ENCODE results near the gene MRPL54.
"Not testable (repeated sequence)": the region's sequence is repeated elsewhere in the genome, so short reads cannot be mapped to it uniquely, and the experiment has no call there.

The MRPL54 gene

GRCh38 chr19:3753631-3754410 lies 8.7 kb upstream of the MRPL54 start:
- H3K4me1 Mint-ChIP-seq, result no peaks in the 10 kb centered on the region
- no peaks in the 10 kb centered on the region for H3K9me3 Mint-ChIP-seq
- H3K36me3 Mint-ChIP-seq (ENCODE audit: low read depth), result peaks cover 28% of the 10 kb centered on the region
- H3K4me3 Mint-ChIP-seq, result no peak overlapping the region
- H3K27ac Mint-ChIP-seq, result no peak overlapping the region
- no peaks in the 10 kb centered on the region for H3K27me3 Mint-ChIP-seq (ENCODE audit: low read depth)
- no peak for TF ChIP-seq CTCF (IDR thresholded peaks at IDR 0.05; ENCODE audit: unreplicated experiment in 3 of 3)

- not testable (repeated sequence) for H3K4me3 Mint-ChIP-seq; H3K27me3 Mint-ChIP-seq (ENCODE audit: low read depth); H3K27ac Mint-ChIP-seq; H3K9me3 Mint-ChIP-seq
- peaks cover 21% of the 10 kb centered on the region for H3K36me3 Mint-ChIP-seq (ENCODE audit: low read depth)
- peaks cover 16% of the 10 kb centered on the region for H3K4me1 Mint-ChIP-seq
Measured at GRCh38 chr19:3757705-3758104, 4.8 kb upstream of the MRPL54 start.

- H3K4me1 Mint-ChIP-seq, result peaks cover 21% of the 10 kb centered on the region
- H3K27me3 Mint-ChIP-seq (ENCODE audit: low read depth); H3K27ac Mint-ChIP-seq; H3K9me3 Mint-ChIP-seq; H3K4me3 Mint-ChIP-seq: not testable (repeated sequence)
- peaks cover 20% of the 10 kb centered on the region for H3K36me3 Mint-ChIP-seq (ENCODE audit: low read depth)
Measured at GRCh38 chr19:3758297-3758696, 4.2 kb upstream of the MRPL54 start.

GRCh38 chr19:3759482-3760254 lies 2.8 kb upstream of the MRPL54 start:
- Mint-ChIP-seq H3K36me3 (ENCODE audit: low read depth) (peaks cover 16% of the 10 kb centered on the region), H3K4me3 (peak overlapping the region; percentile 95 to 99 (median 98)), H3K9me3 (no peaks in the 10 kb centered on the region), H3K27ac (no peak overlapping the region), H3K27me3 (ENCODE audit: low read depth) (peaks cover 5% of the 10 kb centered on the region), H3K4me1 (peaks cover 21% of the 10 kb centered on the region)
- no peak for TF ChIP-seq CTCF (IDR thresholded peaks at IDR 0.05; ENCODE audit: unreplicated experiment in 3 of 3)

GRCh38 chr19:3760871-3761361 lies 1.6 kb upstream of the MRPL54 start:
- H3K4me3 Mint-ChIP-seq, result peak overlapping the region; percentile 95 to 99 (median 98)
- no peak for TF ChIP-seq CTCF (IDR thresholded peaks at IDR 0.05; ENCODE audit: unreplicated experiment in 3 of 3)
- no peaks in the 10 kb centered on the region for H3K9me3 Mint-ChIP-seq
- H3K27ac Mint-ChIP-seq, result peak overlapping the region; percentile 96 to 100 (median 99)
- H3K4me1 Mint-ChIP-seq, result peaks cover 21% of the 10 kb centered on the region
- peaks cover 5% of the 10 kb centered on the region for H3K27me3 Mint-ChIP-seq (ENCODE audit: low read depth)
- peaks cover 8% of the 10 kb centered on the region for H3K36me3 Mint-ChIP-seq (ENCODE audit: low read depth)

GRCh38 chr19:3761382-3762129 lies 926 bp upstream of the MRPL54 start, which contains the start of gene APBA3:
Gene APBA3, minus strand, starts transcription at chr19:3761692. Its CDS starts 1,428 bp downstream, at chr19:3760264.
- Mint-ChIP-seq H3K27ac (peak within 1 kb of the TSS; percentile 99 to 100 (median 100)), H3K4me3 (peak within 1 kb of the TSS; percentile 98 to 99 (median 99)), H3K4me1 (peaks cover 21% of the 10 kb centered on the region), H3K36me3 (ENCODE audit: low read depth) (peaks cover 10% of the 10 kb centered on the region), H3K27me3 (ENCODE audit: low read depth) (peaks cover 5% of the 10 kb centered on the region), H3K9me3 (no peaks in the 10 kb centered on the region)
- TF ChIP-seq CTCF (IDR thresholded peaks at IDR 0.05; ENCODE audit: unreplicated experiment in 3 of 3), result peak; percentile 45 to 72 (median 47)

All from nephron (organoid).